Activated CD8-positive, alpha-beta memory T cell treated with anti-CD3 and anti-CD28 coated beads, Interleukin-2, amount 50 U/mL, for 1 hour (primary cell): Measurements from ENCODE around the gene SET.
"Not testable (repeated sequence)": the region's sequence is repeated elsewhere in the genome, so short reads cannot be mapped to it uniquely, and the experiment has no call there.

ENCODE experiments used
- DNase-seq: peaks from one replicate; pipeline ENCODE4 v3.0.0-alpha.2; 2020; ENCODE audit errors: extremely low read depth

SET gene

DNA sequence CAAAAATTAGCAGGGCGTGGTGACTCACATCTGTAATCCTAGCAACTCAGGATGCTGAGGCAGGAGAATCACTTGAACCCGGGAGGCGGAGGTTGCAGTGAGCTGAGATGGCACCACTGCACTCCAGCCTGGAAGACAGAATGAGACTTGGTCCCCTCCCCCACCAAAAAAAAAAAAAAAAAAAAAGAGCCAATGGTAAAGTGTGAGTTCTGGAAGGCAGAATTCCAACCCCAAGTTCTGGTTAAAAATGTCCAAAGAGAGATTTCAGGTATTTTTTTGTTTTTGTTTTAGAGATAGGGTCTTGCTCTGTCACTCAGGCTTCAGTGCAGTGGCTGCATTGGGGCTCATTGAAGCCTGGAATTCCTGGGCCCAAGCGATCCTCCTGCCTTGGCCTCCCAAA is 1.6 kb upstream of the SET start:
- DNase-seq: no peak

DNA sequence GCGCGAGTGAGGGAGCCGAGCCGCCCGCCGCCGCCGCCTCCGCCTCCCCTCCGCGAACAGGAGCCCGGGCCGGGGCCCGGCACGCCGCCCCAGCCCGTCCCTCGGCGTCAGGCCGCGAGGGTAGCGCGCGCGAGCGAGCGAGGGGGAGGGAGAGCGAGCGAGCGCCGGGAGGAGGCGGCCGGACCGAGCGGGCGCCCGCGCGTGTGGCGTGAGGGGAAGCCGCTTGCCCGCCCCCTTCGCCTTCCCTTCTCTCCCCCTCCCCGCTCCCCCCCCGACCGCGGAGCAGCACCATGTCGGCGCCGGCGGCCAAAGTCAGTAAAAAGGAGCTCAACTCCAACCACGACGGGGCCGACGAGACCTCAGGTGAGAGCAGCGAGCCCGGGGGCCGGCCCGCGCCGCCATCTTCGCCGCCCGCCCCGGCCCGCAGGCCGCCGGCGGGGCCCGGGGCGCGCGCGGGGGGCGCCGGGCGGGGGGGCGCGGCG is 312 bp downstream of the SET start:
- DNase-seq: no peak

GRCh38 chr9:128689820-128690683 is 1.0 kb downstream of the SET start:
- no peak for DNase-seq

GRCh38 chr9:128690684-128691034 is 1.6 kb downstream of the SET start:
- DNase-seq: no peak

- DNase-seq: not testable (repeated sequence)
Measured at GRCh38 chr9:128693738-128694137, 4.7 kb downstream of the SET start.

DNA sequence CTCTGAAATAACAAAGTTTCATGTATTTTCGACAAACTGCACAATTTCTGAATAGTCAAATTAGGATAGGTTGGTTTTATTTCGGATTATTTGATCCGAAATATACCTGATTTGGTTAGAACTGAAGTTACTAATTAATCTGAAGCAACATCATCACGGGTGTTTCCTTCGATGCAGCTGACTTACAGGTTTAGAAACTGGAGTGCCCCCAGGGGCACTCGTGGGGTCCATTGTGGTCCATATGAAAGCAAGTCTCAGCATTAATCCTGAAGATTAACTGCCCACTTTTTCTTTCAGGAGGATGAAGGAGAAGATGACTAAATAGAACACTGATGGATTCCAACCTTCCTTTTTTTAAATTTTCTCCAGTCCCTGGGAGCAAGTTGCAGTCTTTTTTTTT is 5.3 kb downstream of the SET start:
- no peak for DNase-seq

DNA sequence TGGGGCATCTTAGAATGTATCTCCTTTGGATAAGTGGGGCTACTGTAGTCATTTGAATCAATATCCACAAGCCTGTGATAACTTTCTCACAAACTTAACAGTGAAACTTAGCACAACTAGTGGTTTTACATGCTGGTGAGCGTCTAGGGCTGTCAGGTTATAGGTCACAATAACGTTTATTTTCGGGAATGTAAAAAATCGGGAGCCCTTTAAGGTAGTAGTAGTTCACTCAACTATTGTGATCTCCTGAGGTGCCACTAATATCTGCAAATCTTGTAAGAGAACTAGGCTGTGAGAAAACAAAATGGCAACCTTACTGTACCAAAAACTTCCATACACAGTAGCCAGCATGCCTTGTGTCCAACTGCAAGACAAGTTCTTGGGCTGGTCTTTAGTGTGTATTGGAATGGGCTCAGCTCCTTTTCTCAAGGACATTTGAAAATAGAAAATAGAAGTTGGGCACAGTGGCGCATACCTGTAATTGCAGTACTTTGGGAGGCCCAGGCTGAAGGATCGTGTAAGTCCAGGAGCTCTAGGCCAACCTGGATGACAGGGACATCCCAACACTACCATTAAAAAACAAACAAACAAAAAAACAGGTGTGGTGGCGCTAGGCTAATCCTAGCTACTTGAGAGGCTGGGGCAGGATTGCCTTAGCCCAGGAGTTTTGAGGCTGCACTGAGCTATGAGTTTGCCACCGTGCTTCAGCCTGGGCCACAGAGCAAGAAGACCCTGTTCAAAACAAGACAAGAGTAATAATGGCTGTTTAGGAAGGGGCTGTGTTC is 8.1 kb downstream of the SET start:
- DNase-seq: no peak

DNA sequence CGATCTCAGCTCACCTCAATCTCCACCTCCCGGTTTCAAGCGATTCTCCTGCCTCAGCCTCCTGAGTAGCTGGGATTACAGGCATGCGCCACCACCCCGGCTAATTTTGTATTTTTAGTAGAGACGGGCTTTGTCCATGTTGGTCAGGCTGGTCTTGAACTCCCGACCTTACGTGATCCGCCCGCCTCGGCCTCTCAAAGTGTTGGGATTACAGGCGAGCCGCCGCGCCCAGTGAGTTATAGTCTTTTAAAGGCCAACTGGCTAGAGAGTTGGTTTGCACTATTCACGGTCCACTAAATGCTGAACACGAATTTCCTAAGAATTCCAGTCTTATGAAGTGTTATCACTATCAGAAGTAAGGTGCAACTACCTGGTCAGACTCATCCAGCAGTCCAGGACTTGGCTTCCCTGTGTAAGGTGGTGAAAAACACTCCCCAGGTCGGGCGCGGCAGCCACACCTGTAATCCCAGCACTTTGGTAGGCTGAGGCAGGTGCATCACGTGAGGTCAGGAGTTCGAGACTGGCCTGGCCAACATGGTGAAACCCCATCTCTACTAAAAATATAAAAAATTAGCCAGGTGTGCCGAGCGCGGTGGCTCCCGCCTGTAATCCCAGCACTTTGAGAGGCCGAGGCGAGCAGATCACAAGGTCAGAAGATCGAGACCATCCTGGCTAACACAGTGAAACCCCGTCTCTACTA is 10.2 kb downstream of the SET start:
- not testable (repeated sequence) for DNase-seq

- no peak for DNase-seq
Measured at GRCh38 chr9:128701227-128701854, 12.3 kb downstream of the SET start.

- peak; percentile 50 for DNase-seq
Measured at GRCh38 chr9:128702445-128702948, 13.5 kb downstream of the SET start, which contains the start of gene PKN3. PKN3 (plus strand) TSS chr9:128702503; CDS start chr9:128702916, 413 bp downstream.

DNA sequence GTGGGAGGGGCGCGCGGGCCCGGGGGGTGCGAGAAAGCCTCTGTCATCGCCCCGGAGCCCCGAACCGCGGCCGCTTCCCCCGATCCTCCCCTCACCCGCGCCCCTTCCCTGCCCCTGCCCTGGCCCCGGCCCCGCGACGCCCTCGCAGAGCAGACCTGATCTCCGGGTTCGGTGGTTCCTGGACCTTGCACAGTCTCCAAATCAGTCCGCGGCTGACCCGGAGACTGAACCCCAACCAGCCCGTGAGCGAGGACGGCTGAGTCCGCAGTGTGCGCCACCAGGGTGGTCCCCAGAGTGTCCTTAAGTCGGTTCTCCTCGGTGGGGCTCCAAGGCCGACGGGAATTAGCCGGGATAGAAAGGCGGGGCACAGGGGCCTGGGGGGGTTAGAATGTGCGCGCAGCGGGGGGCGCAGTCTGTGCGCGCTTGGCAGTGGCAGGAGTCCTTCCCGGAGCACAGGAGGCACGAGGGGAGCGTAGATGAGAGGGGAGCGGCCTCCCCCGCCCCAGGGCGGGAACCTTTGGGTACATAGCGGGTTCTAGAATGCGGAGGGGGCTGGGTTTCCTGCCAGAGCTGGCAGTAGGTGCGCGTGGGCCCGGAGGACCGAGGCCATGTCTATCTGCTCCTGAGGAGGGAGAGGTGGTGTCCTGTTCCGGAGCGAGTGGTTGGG is 14.1 kb downstream of the SET start:
- DNase-seq: no peak

- no peak for DNase-seq
Measured at GRCh38 chr9:128703616-128704355, 14.8 kb downstream of the SET start.

GRCh38 chr9:128704356-128704670 is 15.3 kb downstream of the SET start:
- no peak for DNase-seq

GRCh38 chr9:128705051-128705965 is 16.3 kb downstream of the SET start:
- DNase-seq: no peak

GRCh38 chr9:128706045-128706444 is 17.0 kb downstream of the SET start:
- no peak for DNase-seq

DNA sequence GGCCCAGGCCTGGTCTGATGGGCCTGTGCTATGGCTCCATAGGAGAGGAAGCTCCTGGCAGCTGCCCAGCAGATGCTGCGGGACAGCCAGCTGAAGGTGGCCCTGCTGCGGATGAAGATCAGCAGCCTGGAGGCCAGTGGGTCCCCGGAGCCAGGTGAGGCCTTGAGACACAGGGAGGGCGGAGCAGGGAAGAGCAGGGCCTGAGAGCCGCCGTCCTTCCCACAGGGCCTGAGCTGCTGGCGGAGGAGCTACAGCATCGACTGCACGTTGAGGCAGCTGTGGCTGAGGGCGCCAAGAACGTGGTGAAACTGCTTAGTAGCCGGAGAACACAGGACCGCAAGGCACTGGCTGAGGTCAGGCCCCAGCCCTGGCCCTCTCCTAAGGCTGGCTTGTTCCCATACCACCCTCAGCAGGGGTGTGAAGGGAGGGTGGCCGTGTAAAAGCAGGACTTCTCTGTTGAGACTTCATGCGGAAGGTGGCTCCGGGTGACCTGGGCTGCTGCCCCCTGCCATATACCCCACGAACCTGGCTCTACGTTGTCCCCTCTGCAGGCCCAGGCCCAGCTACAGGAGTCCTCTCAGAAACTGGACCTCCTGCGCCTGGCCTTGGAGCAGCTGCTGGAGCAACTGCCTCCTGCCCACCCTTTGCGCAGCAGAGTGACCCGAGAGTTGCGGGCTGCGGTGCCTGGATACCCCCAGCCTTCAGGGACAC is 17.8 kb downstream of the SET start:
- no peak for DNase-seq

GRCh38 chr9:128707446-128707845 is 18.4 kb downstream of the SET start:
- no peak for DNase-seq
